HG03135 (cell line): ENCODE results near the gene GATA5.

Experiments used
- ATAC-seq: cut with Tn5 transposase; IDR thresholded peaks from one replicate; pipeline ENCODE4 v1.9.1; 2021; ENCODE audit warnings: mild to moderate bottlenecking, moderate library complexity; ENCODE audit not compliant: unreplicated experiment

The GATA5 gene

GRCh38 chr20:62473717-62474603 is 1.8 kb downstream of the GATA5 start:
- ATAC-seq, result no peak

- ATAC-seq, result no peak
Measured at GRCh38 chr20:62472941-62473585, 2.7 kb downstream of the GATA5 start.

GRCh38 chr20:62472138-62472940 is 3.5 kb downstream of the GATA5 start:
- ATAC-seq, result no peak

- ATAC-seq, result no peak
Measured at GRCh38 chr20:62470459-62470858, 5.3 kb downstream of the GATA5 start.

GRCh38 chr20:62470001-62470400 is 5.8 kb downstream of the GATA5 start:
- ATAC-seq, result no peak

- ATAC-seq, result no peak
Measured at GRCh38 chr20:62469352-62469751, 6.4 kb downstream of the GATA5 start.

GRCh38 chr20:62466806-62467537 is 8.8 kb downstream of the GATA5 start:
- no peak for ATAC-seq

- no peak for ATAC-seq
Measured at GRCh38 chr20:62466072-62466760, 9.6 kb downstream of the GATA5 start.

- no peak for ATAC-seq
Measured at GRCh38 chr20:62464990-62465389, 10.8 kb downstream of the GATA5 start.

GRCh38 chr20:62464425-62464770 is 11.4 kb downstream of the GATA5 start:
- no peak for ATAC-seq

GRCh38 chr20:62463651-62464424 is 12.0 kb downstream of the GATA5 start:
- no peak for ATAC-seq

- ATAC-seq, result no peak
Measured at GRCh38 chr20:62462976-62463592, 12.7 kb downstream of the GATA5 start.

- no peak for ATAC-seq
Measured at GRCh38 chr20:62461834-62462233, 14.0 kb downstream of the GATA5 start.

GRCh38 chr20:62461157-62461556 is 14.6 kb downstream of the GATA5 start:
- ATAC-seq, result no peak

- ATAC-seq, result no peak
Measured at GRCh38 chr20:62460678-62461077, 15.1 kb downstream of the GATA5 start.

- no peak for ATAC-seq
Measured at GRCh38 chr20:62459488-62459887, 16.3 kb downstream of the GATA5 start.

GRCh38 chr20:62458275-62459251 is 17.2 kb downstream of the GATA5 start:
- no peak for ATAC-seq

GRCh38 chr20:62457831-62458230 is 18.0 kb downstream of the GATA5 start:
- no peak for ATAC-seq
